Hepatocyte (in vitro differentiated cells): ENCODE results near the gene DDX56. TPM values are rescaled to one million over a fixed set of nuclear protein-coding genes. Genes with fewer than 3 reads are reported as not detected.
A peak's percentile ranks its signal among the peaks of the same experiment; 100 is the strongest.

Experiments used
- DNase-seq: peaks from one replicate; pipeline ENCODE4 v3.0.0-alpha.2; 2016; ENCODE audit warnings: low spot score
- H2AFZ ChIP-seq: fragments of 200-600 bp; sonication (generic); 2 replicates; pipeline ENCODE4 v1.6.0; 2016; ENCODE audit warnings: antibody characterized with exemption, mild to moderate bottlenecking
- H3K27ac ChIP-seq: fragments of 200-600 bp; sonication (generic); 2 replicates; pipeline ENCODE4 v1.5.1; 2016; ENCODE audit warnings: mild to moderate bottlenecking
- H3K27me3 ChIP-seq: fragments of 200-600 bp; sonication (generic); 2 replicates; pipeline ENCODE4 v1.6.1; 2016
- H3K36me3 ChIP-seq: fragments of 200-600 bp; sonication (generic); replicated peaks from 2 replicates; pipeline ENCODE4 v1.5.1; 2016; ENCODE audit warnings: low read depth; ENCODE audit not compliant: insufficient read depth
- H3K4me1 ChIP-seq: fragments of 200-600 bp; sonication (generic); 2 replicates; pipeline ENCODE4 v1.5.1; 2016; ENCODE audit warnings: mild to moderate bottlenecking, moderate library complexity; ENCODE audit not compliant: insufficient read depth
- H3K4me2 ChIP-seq: fragments of 200-600 bp; sonication (generic); 2 replicates; pipeline ENCODE4 v1.6.0; 2016
- H3K4me3 ChIP-seq: fragments of 200-600 bp; sonication (generic); 2 replicates; pipeline ENCODE4 v1.5.1; 2016; ENCODE audit warnings: mild to moderate bottlenecking
- H3K79me2 ChIP-seq: fragments of 200-600 bp; sonication (generic); 2 replicates; pipeline ENCODE4 v1.6.0; 2017; ENCODE audit warnings: mild to moderate bottlenecking
- H3K9me2 ChIP-seq: fragments of 200-600 bp; sonication (generic); replicated peaks from 2 replicates; pipeline ENCODE4 v1.6.0; 2017; ENCODE audit warnings: mild to moderate bottlenecking; ENCODE audit not compliant: insufficient read depth
- H3K9me3 ChIP-seq: fragments of 200-600 bp; sonication (generic); 2 replicates; pipeline ENCODE4 v1.5.1; 2016; ENCODE audit warnings: low read depth, mild to moderate bottlenecking
- H4K20me1 ChIP-seq: fragments of 200-600 bp; sonication (generic); 2 replicates; pipeline ENCODE4 v1.6.0; 2016; ENCODE audit warnings: mild to moderate bottlenecking; ENCODE audit not compliant: insufficient read depth, poor library complexity, severe bottlenecking
- EZH2 ChIP-seq: fragments of 200-600 bp; sonication (generic); IDR thresholded peaks from 2 replicates; pipeline ENCODE4 v1.6.1; 2016; ENCODE audit warnings: antibody characterized with exemption, mild to moderate bottlenecking, borderline replicate concordance
- EZH2phosphoT487 ChIP-seq: fragments of 200-600 bp; sonication (generic); IDR thresholded peaks from one replicate; pipeline ENCODE4 v1.6.1; 2018; ENCODE audit warnings: antibody characterized with exemption, mild to moderate bottlenecking, low read depth, moderate library complexity; ENCODE audit not compliant: unreplicated experiment, severe bottlenecking
- WGBS: methylation state at CpG from one replicate; pipeline ENCODE4 v1.1.6; 2016; ENCODE audit warnings: low lambda C conversion rate; ENCODE audit errors: missing lambda C conversion rate; 5-methylcytosine and 5-hydroxymethylcytosine counted together
- polyA plus RNA-seq: library from polyadenylated mRNA; unstranded; fragments of >200 nt; fragmentation: Nextera tagmentation; extraction: Ambion mirVana; gene quantifications from 2 replicates; pipeline ENCODE4 v1.2.1, GENCODE V29; 2016
- total RNA-seq: library from RNA; depleted of rRNA; stranded (reverse); fragments of >200 nt; gene quantifications from 2 replicates; pipeline ENCODE4 v1.2.3, GENCODE V29; 2014
- TF ChIP-seq, protein P1 (sequence below): fragments of 200-600 bp; sonication (generic); IDR thresholded peaks from 2 replicates; pipeline ENCODE4 v1.5.1; 2016; ENCODE audit warnings: antibody characterized with exemption, mild to moderate bottlenecking; ENCODE audit not compliant: poor library complexity

The DDX56 gene
- total and polyA plus RNA-seq, 2 experiments from 2014 or later, result 57.1 to 85.0 TPM

DNA sequence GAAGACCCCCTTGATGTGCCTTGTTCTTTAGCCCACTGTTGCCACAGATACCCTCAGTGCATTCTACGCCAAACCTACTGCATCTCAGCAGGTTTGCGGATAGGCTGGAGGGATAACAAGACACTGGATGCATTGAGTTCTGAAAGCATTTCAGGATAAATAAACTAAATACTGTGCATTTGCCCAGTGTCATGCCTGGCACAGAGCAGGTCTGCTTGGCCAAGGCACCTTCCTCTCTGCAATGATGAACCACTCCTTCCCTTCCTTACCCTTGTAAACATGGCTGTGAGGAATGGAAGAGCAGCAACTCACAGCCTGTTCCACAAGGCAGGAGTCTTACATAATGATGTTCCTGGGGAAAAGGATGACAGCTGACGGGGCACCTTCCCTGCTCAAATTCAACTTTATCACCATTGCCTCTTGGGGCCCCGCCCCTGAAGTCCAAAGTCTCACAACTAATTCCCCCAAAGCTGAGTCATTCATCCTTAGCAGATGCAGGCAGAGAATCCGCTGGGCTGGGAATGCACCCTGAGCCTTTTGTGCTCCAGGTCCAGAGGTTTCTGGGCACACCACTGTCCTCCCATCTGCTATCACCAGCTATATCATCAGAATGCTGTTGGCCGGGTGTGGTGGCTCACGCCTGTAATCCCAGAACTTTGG lies 11.6 kb downstream of the DDX56 start:
- Histone ChIP-seq H2AFZ (no peak overlapping the region), H4K20me1 (no peaks in the 10 kb centered on the region), H3K36me3 (no peaks in the 10 kb centered on the region), H3K4me3 (no peak overlapping the region), H3K9me2 (no peaks in the 10 kb centered on the region), H3K27me3 (no peaks in the 10 kb centered on the region), H3K27ac (peak overlapping the region; percentile 50), H3K79me2 (peaks cover 2% of the 10 kb centered on the region), H3K4me1 (peaks cover 7% of the 10 kb centered on the region), H3K9me3 (no peaks in the 10 kb centered on the region), H3K4me2 (peak overlapping the region; percentile 31)
- peak; percentile 89 for DNase-seq
- TF ChIP-seq EZH2 (no peak), EZH2phosphoT487 (no peak)
- TF ChIP-seq, protein P1, sequence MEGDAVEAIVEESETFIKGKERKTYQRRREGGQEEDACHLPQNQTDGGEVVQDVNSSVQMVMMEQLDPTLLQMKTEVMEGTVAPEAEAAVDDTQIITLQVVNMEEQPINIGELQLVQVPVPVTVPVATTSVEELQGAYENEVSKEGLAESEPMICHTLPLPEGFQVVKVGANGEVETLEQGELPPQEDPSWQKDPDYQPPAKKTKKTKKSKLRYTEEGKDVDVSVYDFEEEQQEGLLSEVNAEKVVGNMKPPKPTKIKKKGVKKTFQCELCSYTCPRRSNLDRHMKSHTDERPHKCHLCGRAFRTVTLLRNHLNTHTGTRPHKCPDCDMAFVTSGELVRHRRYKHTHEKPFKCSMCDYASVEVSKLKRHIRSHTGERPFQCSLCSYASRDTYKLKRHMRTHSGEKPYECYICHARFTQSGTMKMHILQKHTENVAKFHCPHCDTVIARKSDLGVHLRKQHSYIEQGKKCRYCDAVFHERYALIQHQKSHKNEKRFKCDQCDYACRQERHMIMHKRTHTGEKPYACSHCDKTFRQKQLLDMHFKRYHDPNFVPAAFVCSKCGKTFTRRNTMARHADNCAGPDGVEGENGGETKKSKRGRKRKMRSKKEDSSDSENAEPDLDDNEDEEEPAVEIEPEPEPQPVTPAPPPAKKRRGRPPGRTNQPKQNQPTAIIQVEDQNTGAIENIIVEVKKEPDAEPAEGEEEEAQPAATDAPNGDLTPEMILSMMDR, result no peak
- 50% methylated on average over 7 of the region's 7 CpGs for WGBS

DNA sequence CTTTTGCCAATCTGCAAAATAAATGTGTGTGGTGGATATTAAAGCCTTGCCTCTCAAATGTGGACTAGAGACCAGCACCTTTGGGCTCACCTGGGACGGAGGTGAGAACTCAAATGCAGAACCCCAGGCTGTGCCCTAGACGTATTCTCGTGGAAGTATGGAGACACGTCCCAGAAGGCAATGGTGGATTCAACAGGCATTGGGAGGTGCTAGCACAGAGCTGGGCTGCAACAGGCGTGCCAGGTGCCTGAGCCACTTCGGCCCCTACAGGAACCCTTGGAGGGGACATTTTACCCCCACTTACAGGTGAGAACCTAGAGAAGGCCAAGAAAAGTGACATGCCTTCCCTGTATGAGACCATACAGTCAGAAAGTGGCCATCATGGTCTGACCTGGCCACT lies 12.2 kb downstream of the DDX56 start:
- no peaks in the 10 kb centered on the region for H4K20me1 ChIP-seq
- peaks cover 2% of the 10 kb centered on the region for H3K79me2 ChIP-seq
- DNase-seq, result no peak
- H3K4me1 ChIP-seq, result peaks cover 7% of the 10 kb centered on the region
- no peak overlapping the region for H2AFZ ChIP-seq
- H3K9me2 ChIP-seq, result no peaks in the 10 kb centered on the region
- H3K27me3 ChIP-seq, result no peaks in the 10 kb centered on the region
- TF ChIP-seq, protein P1, result no peak
- no peak for TF ChIP-seq EZH2phosphoT487
- TF ChIP-seq EZH2, result no peak
- H3K9me3 ChIP-seq, result no peaks in the 10 kb centered on the region
- WGBS, result 91% methylated on average over 6 of the region's 6 CpGs
- H3K4me3 ChIP-seq, result no peak overlapping the region
- no peaks in the 10 kb centered on the region for H3K36me3 ChIP-seq
- peak overlapping the region; percentile 31 for H3K4me2 ChIP-seq
- H3K27ac ChIP-seq, result peak overlapping the region; percentile 47

DNA sequence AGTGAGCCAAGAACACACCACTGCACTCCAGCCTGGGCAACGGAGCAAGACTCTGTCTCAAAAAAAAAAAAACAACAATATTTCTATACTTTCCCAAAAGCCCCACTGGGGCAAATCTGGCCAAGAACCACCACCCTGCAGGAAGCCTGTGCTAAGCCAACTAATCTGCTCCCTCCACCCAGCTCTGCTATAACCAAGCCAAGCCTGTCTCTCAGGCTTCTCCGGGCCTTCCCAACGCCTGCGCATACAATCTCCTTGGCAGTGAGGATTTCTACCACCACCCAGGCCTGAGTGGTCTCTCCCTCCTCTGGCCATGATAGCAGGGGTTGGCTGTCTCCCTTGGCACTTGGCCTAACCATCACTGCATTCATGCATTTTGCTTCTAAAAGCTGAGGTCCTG lies 14.2 kb downstream of the DDX56 start:
- Histone ChIP-seq H3K36me3 (no peaks in the 10 kb centered on the region), H3K9me2 (no peaks in the 10 kb centered on the region), H2AFZ (no peak overlapping the region), H3K4me2 (no peak overlapping the region), H3K4me3 (no peak overlapping the region), H3K27me3 (no peaks in the 10 kb centered on the region), H3K79me2 (no peaks in the 10 kb centered on the region), H3K4me1 (peaks cover 7% of the 10 kb centered on the region), H4K20me1 (no peaks in the 10 kb centered on the region), H3K27ac (no peak overlapping the region), H3K9me3 (no peaks in the 10 kb centered on the region)
- whole genome bisulfite sequencing, result 87% methylated on average over 4 of the region's 4 CpGs
- no peak for DNase-seq
- TF ChIP-seq, protein P1, result no peak
- TF ChIP-seq EZH2, result no peak
- TF ChIP-seq EZH2phosphoT487, result no peak
